ENCODE data around the gene LRRC52.

Gene LRRC52

GRCh38 chr1:165539306-165539705, 4.5 kb upstream of the LRRC52 start:
- DNase-seq = no peak

GRCh38 chr1:165539908-165540307, 3.9 kb upstream of the LRRC52 start:
- DNase-seq = no peak

GRCh38 chr1:165542015-165542631, 1.7 kb upstream of the LRRC52 start:
- no peak for DNase-seq

- no peak for DNase-seq
Measured at GRCh38 chr1:165542647-165543046, 1.2 kb upstream of the LRRC52 start.

GRCh38 chr1:165544996-165545395, 1.2 kb downstream of the LRRC52 start:
- no peak for DNase-seq

- DNase-seq = no peak
Measured at GRCh38 chr1:165545974-165546373, 2.2 kb downstream of the LRRC52 start.

GRCh38 chr1:165549973-165550372, 6.2 kb downstream of the LRRC52 start:
- no peak for DNase-seq

- DNase-seq = no peak
Measured at GRCh38 chr1:165551469-165551868, 7.7 kb downstream of the LRRC52 start.

GRCh38 chr1:165560883-165561656, 17.3 kb downstream of the LRRC52 start:
- no peak for DNase-seq

GRCh38 chr1:165562571-165562970, 18.8 kb downstream of the LRRC52 start:
- no peak for DNase-seq

GRCh38 chr1:165563551-165563950, 19.8 kb downstream of the LRRC52 start:
- no peak for DNase-seq

- no peak for DNase-seq
Measured at GRCh38 chr1:165564561-165564960, 20.8 kb downstream of the LRRC52 start.

- DNase-seq = no peak
Measured at GRCh38 chr1:165565751-165566490, 22.1 kb downstream of the LRRC52 start.

GRCh38 chr1:165570078-165570477, 26.3 kb downstream of the LRRC52 start:
- DNase-seq = no peak

GRCh38 chr1:165573787-165574186, 30.0 kb downstream of the LRRC52 start:
- no peak for DNase-seq

GRCh38 chr1:165574295-165574694, 30.5 kb downstream of the LRRC52 start:
- DNase-seq = no peak

- DNase-seq = no peak
Measured at GRCh38 chr1:165575468-165576099, 31.8 kb downstream of the LRRC52 start.

- no peak for DNase-seq
Measured at GRCh38 chr1:165576536-165576935, 32.7 kb downstream of the LRRC52 start.

- no peak for DNase-seq
Measured at GRCh38 chr1:165577707-165578106, 33.9 kb downstream of the LRRC52 start.

- DNase-seq = no peak
Measured at GRCh38 chr1:165580931-165581871, 37.4 kb downstream of the LRRC52 start.

- DNase-seq = no peak
Measured at GRCh38 chr1:165581926-165582325, 38.1 kb downstream of the LRRC52 start.

- no peak for DNase-seq
Measured at GRCh38 chr1:165586398-165586797, 42.6 kb downstream of the LRRC52 start.

Measured in retina (tissue), 1 donor.